WTC11 (cell line): Measurements from ENCODE around the gene SAT2.

Experiments used
- CREB1 ChIP-seq: sonication (generic); formaldehyde crosslinking; IDR thresholded peaks from 2 replicates; pipeline ENCODE4 v1.8.0; 2023; ENCODE audit warnings: mild to moderate bottlenecking, missing genetic modification reagents
- CREM ChIP-seq: sonication (generic); formaldehyde crosslinking; IDR thresholded peaks from 2 replicates; pipeline ENCODE4 v1.8.1; 2022; ENCODE audit warnings: mild to moderate bottlenecking, missing genetic modification reagents, moderate library complexity
- E2F5 ChIP-seq: sonication (generic); formaldehyde crosslinking; IDR thresholded peaks from 2 replicates; pipeline ENCODE4 v1.8.1; 2022; ENCODE audit warnings: mild to moderate bottlenecking, moderate library complexity, missing genetic modification reagents
- ESRRA ChIP-seq: sonication (generic); formaldehyde crosslinking; IDR thresholded peaks from 2 replicates; pipeline ENCODE4 v1.8.1; 2022; ENCODE audit warnings: mild to moderate bottlenecking, missing genetic modification reagents, borderline replicate concordance
- FOXJ3 ChIP-seq: sonication (generic); formaldehyde crosslinking; IDR thresholded peaks from 2 replicates; pipeline ENCODE4 v1.9.0; 2021; ENCODE audit warnings: missing genetic modification reagents, mild to moderate bottlenecking, borderline replicate concordance
- IRF2 ChIP-seq: sonication (generic); formaldehyde crosslinking; IDR thresholded peaks from 2 replicates; pipeline ENCODE4 v1.8.0; 2022; ENCODE audit warnings: low read depth, missing genetic modification reagents, borderline replicate concordance
- TEAD1 ChIP-seq: sonication (generic); formaldehyde crosslinking; IDR thresholded peaks from 2 replicates; pipeline ENCODE4 v1.8.0; 2022; ENCODE audit warnings: mild to moderate bottlenecking, missing genetic modification reagents
- ZNF121 ChIP-seq: sonication (generic); formaldehyde crosslinking; IDR thresholded peaks from 2 replicates; pipeline ENCODE4 v1.8.0; 2023; ENCODE audit warnings: missing genetic modification reagents
- ZNF317 ChIP-seq: sonication (generic); formaldehyde crosslinking; IDR thresholded peaks from 2 replicates; pipeline ENCODE4 v1.8.1; 2023; ENCODE audit warnings: low read depth, mild to moderate bottlenecking, moderate library complexity, missing genetic modification reagents, borderline replicate concordance
- TF ChIP-seq, protein P1 (sequence below): fragments of 200-600 bp; IDR thresholded peaks from 2 replicates; pipeline ENCODE4 v1.8.0; 2022; ENCODE audit warnings: antibody characterized with exemption
- TF ChIP-seq, protein P2 (sequence below): sonication (generic); formaldehyde crosslinking; conservative IDR thresholded peaks from 2 replicates; pipeline ENCODE4 v1.8.1; 2023; ENCODE audit warnings: mild to moderate bottlenecking, low read depth, missing genetic modification reagents, moderate library complexity

GRCh38 chr17:7656958-7657609 lies 29.5 kb upstream of the SAT2 start:
- TF ChIP-seq, protein P1, sequence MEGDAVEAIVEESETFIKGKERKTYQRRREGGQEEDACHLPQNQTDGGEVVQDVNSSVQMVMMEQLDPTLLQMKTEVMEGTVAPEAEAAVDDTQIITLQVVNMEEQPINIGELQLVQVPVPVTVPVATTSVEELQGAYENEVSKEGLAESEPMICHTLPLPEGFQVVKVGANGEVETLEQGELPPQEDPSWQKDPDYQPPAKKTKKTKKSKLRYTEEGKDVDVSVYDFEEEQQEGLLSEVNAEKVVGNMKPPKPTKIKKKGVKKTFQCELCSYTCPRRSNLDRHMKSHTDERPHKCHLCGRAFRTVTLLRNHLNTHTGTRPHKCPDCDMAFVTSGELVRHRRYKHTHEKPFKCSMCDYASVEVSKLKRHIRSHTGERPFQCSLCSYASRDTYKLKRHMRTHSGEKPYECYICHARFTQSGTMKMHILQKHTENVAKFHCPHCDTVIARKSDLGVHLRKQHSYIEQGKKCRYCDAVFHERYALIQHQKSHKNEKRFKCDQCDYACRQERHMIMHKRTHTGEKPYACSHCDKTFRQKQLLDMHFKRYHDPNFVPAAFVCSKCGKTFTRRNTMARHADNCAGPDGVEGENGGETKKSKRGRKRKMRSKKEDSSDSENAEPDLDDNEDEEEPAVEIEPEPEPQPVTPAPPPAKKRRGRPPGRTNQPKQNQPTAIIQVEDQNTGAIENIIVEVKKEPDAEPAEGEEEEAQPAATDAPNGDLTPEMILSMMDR = no peak
- no peak for TF ChIP-seq IRF2
- TF ChIP-seq FOXJ3 = no peak
- 0 out of 2 replicates have a peak, but pooled peaks have one; percentile 35 for TF ChIP-seq TEAD1
- TF ChIP-seq ZNF121 (CRISPR knock-in tag) = no peak
- TF ChIP-seq, protein P2, sequence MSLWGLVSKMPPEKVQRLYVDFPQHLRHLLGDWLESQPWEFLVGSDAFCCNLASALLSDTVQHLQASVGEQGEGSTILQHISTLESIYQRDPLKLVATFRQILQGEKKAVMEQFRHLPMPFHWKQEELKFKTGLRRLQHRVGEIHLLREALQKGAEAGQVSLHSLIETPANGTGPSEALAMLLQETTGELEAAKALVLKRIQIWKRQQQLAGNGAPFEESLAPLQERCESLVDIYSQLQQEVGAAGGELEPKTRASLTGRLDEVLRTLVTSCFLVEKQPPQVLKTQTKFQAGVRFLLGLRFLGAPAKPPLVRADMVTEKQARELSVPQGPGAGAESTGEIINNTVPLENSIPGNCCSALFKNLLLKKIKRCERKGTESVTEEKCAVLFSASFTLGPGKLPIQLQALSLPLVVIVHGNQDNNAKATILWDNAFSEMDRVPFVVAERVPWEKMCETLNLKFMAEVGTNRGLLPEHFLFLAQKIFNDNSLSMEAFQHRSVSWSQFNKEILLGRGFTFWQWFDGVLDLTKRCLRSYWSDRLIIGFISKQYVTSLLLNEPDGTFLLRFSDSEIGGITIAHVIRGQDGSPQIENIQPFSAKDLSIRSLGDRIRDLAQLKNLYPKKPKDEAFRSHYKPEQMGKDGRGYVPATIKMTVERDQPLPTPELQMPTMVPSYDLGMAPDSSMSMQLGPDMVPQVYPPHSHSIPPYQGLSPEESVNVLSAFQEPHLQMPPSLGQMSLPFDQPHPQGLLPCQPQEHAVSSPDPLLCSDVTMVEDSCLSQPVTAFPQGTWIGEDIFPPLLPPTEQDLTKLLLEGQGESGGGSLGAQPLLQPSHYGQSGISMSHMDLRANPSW (CRISPR knock-in tag) = no peak
- no peak for TF ChIP-seq CREM (CRISPR knock-in tag)
- TF ChIP-seq CREB1 = no peak
- TF ChIP-seq E2F5 (CRISPR knock-in tag) = no peak
- TF ChIP-seq ESRRA (CRISPR knock-in tag) = no peak
- no peak for TF ChIP-seq ZNF317 (CRISPR knock-in tag)
